ENCODE measurements around the gene AOAH.

The AOAH gene

DNA sequence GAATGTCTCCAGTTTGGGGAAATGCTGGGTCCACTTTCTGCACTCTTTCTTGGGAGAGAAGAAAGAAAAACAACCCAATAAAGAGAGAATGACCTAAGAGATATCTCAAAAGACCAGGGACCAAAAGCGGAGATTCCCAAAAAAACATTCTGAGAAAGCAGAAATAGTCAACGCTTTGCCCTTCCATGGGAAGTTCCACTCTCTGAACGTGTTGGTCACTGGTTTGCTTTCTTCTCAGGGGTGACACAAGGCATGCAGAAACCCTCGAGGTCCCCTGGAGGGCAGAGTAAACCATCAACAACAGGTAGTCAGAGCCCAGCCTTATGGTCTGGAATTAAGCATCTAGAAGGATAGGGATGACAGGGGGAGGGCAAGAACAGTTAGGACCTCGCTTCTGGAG lies 26.2 kb upstream of the AOAH start:
- Histone ChIP-seq H3K27me3 (ENCODE audit: control insufficient read depth in 1 of 2, insufficient read depth in 2 of 2, low read length in 2 of 2) (no peaks in the 10 kb centered on the region), H3K27ac (ENCODE audit: low read depth, low read length) (no peak overlapping the region), H3K4me3 (ENCODE audit: low read depth in 1 of 2, low read length in 2 of 2) (no peak overlapping the region), H3K9ac (ENCODE audit: low read length) (no peak overlapping the region), H3K4me1 (ENCODE audit: insufficient read depth, low read length) (no peaks in the 10 kb centered on the region), H3K9me3 (ENCODE audit: low read length) (no peaks in the 10 kb centered on the region), H3K36me3 (ENCODE audit: insufficient read depth, low read length) (no peaks in the 10 kb centered on the region)

DNA sequence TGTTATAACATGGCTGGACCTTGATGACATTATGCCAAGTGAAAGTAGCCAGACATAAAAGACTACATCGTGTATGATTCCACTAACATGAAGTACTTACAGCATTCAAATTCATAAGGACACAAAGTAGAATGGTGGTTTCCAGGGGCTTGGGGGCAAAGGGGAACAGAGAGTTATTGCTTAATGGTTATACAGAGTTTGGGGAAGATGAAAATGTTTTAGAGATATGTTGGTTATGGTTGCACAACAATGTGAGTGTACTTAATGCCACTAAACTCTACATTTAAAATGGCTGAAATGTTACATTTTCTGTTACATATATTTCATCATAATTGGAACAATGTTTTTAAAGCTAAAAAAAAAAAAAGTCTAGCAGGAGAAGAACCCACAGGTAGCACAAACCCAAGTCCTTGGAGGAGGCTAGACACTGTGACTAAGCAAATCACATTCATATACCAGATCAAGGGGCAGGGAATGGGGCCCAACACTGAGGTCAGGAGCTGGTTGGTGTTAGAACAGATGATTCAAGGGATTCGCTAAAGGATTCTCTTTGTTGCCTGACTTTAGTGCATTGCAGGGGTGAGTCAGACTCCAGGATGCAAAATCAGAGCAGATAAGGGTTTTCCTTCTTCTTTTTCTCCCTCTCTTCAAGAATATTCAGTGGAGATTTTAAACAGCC lies 25.1 kb upstream of the AOAH start:
- Histone ChIP-seq H3K27ac (ENCODE audit: low read depth, low read length) (no peak overlapping the region), H3K4me1 (ENCODE audit: insufficient read depth, low read length) (no peaks in the 10 kb centered on the region), H3K36me3 (ENCODE audit: insufficient read depth, low read length) (no peaks in the 10 kb centered on the region), H3K9ac (ENCODE audit: low read length) (no peak overlapping the region), H3K27me3 (ENCODE audit: control insufficient read depth in 1 of 2, insufficient read depth in 2 of 2, low read length in 2 of 2) (no peaks in the 10 kb centered on the region), H3K4me3 (ENCODE audit: low read depth in 1 of 2, low read length in 2 of 2) (no peak overlapping the region), H3K9me3 (ENCODE audit: low read length) (no peaks in the 10 kb centered on the region)

GRCh38 chr7:36748017-36748487 lies 23.8 kb upstream of the AOAH start:
- H3K9ac ChIP-seq (ENCODE audit: low read length): no peak overlapping the region
- H3K36me3 ChIP-seq (ENCODE audit: insufficient read depth, low read length): no peaks in the 10 kb centered on the region
- no peak overlapping the region for H3K4me3 ChIP-seq (ENCODE audit: low read depth in 1 of 2, low read length in 2 of 2)
- H3K4me1 ChIP-seq (ENCODE audit: insufficient read depth, low read length): no peaks in the 10 kb centered on the region
- no peaks in the 10 kb centered on the region for H3K9me3 ChIP-seq (ENCODE audit: low read length)
- no peaks in the 10 kb centered on the region for H3K27me3 ChIP-seq (ENCODE audit: control insufficient read depth in 1 of 2, insufficient read depth in 2 of 2, low read length in 2 of 2)
- no peak overlapping the region for H3K27ac ChIP-seq (ENCODE audit: low read depth, low read length)

DNA sequence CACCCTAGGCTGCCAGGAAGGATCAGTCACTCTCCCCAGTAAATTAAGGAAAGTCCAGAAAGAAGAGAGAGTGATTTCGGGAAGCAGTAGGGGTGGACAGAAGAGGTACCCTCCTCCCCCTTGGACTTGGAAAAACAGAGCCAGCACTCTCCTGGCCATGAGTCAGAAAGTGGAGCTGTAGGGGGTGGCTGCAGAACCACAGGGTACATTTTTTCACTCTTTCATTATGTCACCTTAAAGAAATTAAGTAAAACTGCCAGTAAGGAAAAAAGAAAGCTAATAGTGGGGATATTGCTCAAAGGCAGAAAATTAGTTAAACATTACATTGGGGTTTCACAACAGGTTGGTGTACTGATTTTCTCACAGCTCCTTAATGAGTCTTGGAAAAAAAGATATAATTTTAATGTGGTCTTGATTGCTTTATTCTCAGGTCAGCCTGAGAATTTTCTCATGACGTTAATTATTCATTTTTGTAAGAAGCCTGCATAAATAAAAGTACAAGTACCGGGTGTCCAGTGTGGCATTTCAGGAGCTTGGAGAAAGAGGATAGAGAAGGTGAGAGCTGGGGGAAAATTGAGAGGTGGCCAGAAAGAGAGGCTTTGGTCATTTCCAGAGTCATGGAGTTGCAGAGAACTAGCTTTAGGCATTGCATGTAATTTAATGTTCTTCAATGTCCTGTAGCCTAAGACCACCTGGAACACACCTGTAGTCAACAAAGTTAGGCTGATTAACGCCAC lies 23.2 kb upstream of the AOAH start:
- Histone ChIP-seq H3K4me1 (ENCODE audit: insufficient read depth, low read length) (no peaks in the 10 kb centered on the region), H3K27ac (ENCODE audit: low read depth, low read length) (no peak overlapping the region), H3K27me3 (ENCODE audit: control insufficient read depth in 1 of 2, insufficient read depth in 2 of 2, low read length in 2 of 2) (no peaks in the 10 kb centered on the region), H3K36me3 (ENCODE audit: insufficient read depth, low read length) (no peaks in the 10 kb centered on the region), H3K4me3 (ENCODE audit: low read depth in 1 of 2, low read length in 2 of 2) (no peak overlapping the region), H3K9me3 (ENCODE audit: low read length) (no peaks in the 10 kb centered on the region), H3K9ac (ENCODE audit: low read length) (no peak overlapping the region)

GRCh38 chr7:36746347-36746746 lies 22.1 kb upstream of the AOAH start:
- no peaks in the 10 kb centered on the region for H3K4me1 ChIP-seq (ENCODE audit: insufficient read depth, low read length)
- H3K36me3 ChIP-seq (ENCODE audit: insufficient read depth, low read length): no peaks in the 10 kb centered on the region
- H3K4me3 ChIP-seq (ENCODE audit: low read depth in 1 of 2, low read length in 2 of 2): no peak overlapping the region
- no peaks in the 10 kb centered on the region for H3K27me3 ChIP-seq (ENCODE audit: control insufficient read depth in 1 of 2, insufficient read depth in 2 of 2, low read length in 2 of 2)
- no peak overlapping the region for H3K9ac ChIP-seq (ENCODE audit: low read length)
- H3K9me3 ChIP-seq (ENCODE audit: low read length): no peaks in the 10 kb centered on the region
- no peak overlapping the region for H3K27ac ChIP-seq (ENCODE audit: low read depth, low read length)

DNA sequence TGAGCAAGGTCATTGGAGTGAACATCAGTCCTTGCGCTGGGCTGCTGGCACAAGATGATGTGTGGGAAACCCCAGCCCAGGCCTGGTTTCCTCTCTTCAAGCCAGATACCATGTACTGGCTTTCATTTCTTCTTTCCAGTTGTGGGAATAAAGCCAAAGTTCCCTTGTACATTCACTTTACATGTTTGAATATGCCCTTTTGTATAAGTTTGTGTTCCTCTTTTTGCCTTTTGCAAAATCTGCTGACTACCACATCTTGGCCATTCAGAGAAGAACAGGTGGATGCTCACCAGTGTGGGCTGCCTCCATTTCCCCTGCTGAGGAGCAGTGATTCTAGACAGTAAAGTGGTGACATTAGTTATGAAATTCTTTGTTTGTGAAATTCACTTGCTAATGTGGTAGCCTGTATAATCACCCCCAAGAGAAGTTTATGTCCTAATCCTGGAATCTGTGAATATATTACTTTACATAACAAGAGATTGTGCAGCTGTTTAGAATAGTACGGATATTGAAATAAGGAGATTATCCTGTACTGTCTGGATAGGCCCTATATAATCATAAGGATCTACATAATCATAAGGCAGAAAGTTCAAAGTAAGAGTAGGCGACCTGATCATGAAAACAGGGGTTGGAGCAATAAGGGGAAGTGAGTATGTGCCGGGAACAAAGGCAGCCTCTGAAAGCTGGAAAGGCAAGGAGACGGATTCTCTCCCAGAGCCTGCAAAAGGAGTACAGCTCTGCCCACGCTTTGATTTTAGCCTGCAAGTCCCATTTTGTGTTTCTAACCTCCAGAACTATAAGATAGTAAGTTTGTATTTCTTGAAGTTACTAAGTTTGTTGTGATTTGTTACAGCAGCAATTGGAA lies 18.8 kb upstream of the AOAH start:
- Histone ChIP-seq H3K9me3 (ENCODE audit: low read length) (no peaks in the 10 kb centered on the region), H3K9ac (ENCODE audit: low read length) (no peak overlapping the region), H3K36me3 (ENCODE audit: insufficient read depth, low read length) (no peaks in the 10 kb centered on the region), H3K27ac (ENCODE audit: low read depth, low read length) (no peak overlapping the region), H3K27me3 (ENCODE audit: control insufficient read depth in 1 of 2, insufficient read depth in 2 of 2, low read length in 2 of 2) (no peaks in the 10 kb centered on the region), H3K4me1 (ENCODE audit: insufficient read depth, low read length) (no peaks in the 10 kb centered on the region), H3K4me3 (ENCODE audit: low read depth in 1 of 2, low read length in 2 of 2) (no peak overlapping the region)

- H3K27me3 ChIP-seq (ENCODE audit: control insufficient read depth in 1 of 2, insufficient read depth in 2 of 2, low read length in 2 of 2): no peaks in the 10 kb centered on the region
- H3K4me1 ChIP-seq (ENCODE audit: insufficient read depth, low read length): no peaks in the 10 kb centered on the region
- H3K9me3 ChIP-seq (ENCODE audit: low read length): no peaks in the 10 kb centered on the region
- H3K4me3 ChIP-seq (ENCODE audit: low read depth in 1 of 2, low read length in 2 of 2): no peak overlapping the region
- H3K36me3 ChIP-seq (ENCODE audit: insufficient read depth, low read length): no peaks in the 10 kb centered on the region
- no peak overlapping the region for H3K9ac ChIP-seq (ENCODE audit: low read length)
- no peak overlapping the region for H3K27ac ChIP-seq (ENCODE audit: low read depth, low read length)
These were observed 17.6 kb upstream of the AOAH start for GRCh38 chr7:36741866-36742265.

DNA sequence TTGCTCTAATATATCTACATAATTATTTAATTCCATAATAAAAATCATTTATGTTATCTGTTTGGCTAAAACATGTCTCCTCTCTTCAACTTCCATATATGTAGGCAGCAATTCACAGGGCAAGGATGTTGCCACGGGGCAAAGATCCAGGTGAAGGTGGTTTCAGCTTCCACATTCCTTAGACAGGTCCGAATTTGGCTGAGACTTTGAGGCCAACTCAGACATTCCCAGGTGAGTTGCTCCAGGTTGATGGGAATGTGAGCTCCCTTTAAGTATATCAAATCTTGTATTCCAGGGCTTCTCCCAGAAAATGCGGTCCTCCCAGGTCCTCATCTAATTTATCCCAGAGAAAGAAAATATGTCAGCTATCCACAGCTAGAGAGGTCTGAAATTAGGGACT lies 15.1 kb upstream of the AOAH start:
- H3K4me3 ChIP-seq (ENCODE audit: low read depth in 1 of 2, low read length in 2 of 2): no peak overlapping the region
- H3K4me1 ChIP-seq (ENCODE audit: insufficient read depth, low read length): no peaks in the 10 kb centered on the region
- no peak overlapping the region for H3K27ac ChIP-seq (ENCODE audit: low read depth, low read length)
- H3K9ac ChIP-seq (ENCODE audit: low read length): no peak overlapping the region
- no peaks in the 10 kb centered on the region for H3K36me3 ChIP-seq (ENCODE audit: insufficient read depth, low read length)
- no peaks in the 10 kb centered on the region for H3K9me3 ChIP-seq (ENCODE audit: low read length)
- no peaks in the 10 kb centered on the region for H3K27me3 ChIP-seq (ENCODE audit: control insufficient read depth in 1 of 2, insufficient read depth in 2 of 2, low read length in 2 of 2)

- Histone ChIP-seq H3K27ac (ENCODE audit: low read depth, low read length) (no peak overlapping the region), H3K4me3 (ENCODE audit: low read depth in 1 of 2, low read length in 2 of 2) (no peak overlapping the region), H3K9me3 (ENCODE audit: low read length) (no peaks in the 10 kb centered on the region), H3K36me3 (ENCODE audit: insufficient read depth, low read length) (no peaks in the 10 kb centered on the region), H3K4me1 (ENCODE audit: insufficient read depth, low read length) (no peaks in the 10 kb centered on the region), H3K27me3 (ENCODE audit: control insufficient read depth in 1 of 2, insufficient read depth in 2 of 2, low read length in 2 of 2) (no peaks in the 10 kb centered on the region), H3K9ac (ENCODE audit: low read length) (no peak overlapping the region)
These were observed 12.6 kb upstream of the AOAH start for GRCh38 chr7:36736899-36737211.

DNA sequence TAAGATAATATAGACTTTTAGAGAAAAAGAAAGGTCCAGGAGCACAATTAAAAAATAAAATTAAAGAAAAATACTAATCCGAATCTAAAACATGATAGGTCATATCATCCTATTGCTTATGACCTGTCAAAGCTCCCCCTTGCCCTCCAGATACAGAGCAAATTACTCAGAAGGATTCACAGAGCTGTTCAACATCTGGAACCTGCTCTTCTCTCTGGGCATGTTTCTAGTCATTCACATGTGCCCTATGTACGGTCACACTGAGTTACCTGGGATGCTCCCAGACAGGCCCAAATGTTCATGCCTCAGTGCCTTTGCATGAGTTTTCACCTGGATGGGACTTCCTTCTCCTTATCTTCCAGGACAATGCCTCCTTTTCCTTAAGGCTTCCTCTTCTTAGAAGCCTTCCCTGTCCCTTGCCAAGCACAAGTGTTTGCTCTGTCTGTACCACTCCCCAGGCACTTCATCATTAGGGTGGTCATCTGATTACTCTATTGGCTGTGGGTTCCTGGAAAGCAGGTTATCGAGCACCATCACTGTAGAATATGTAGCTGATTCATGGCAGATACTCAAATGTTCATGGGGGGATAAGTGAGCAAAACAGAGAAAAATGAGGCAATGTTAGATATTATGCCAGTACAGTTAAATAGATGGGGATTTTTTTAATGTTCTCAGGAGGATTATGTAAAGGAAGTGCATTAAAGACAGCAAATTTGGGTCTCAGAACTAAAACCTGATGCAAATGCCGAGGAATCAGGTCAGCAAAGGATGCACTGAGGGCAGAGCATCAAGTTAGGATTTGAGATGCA lies 12.0 kb upstream of the AOAH start:
- H3K9ac ChIP-seq (ENCODE audit: low read length): no peak overlapping the region
- no peaks in the 10 kb centered on the region for H3K36me3 ChIP-seq (ENCODE audit: insufficient read depth, low read length)
- no peak overlapping the region for H3K27ac ChIP-seq (ENCODE audit: low read depth, low read length)
- no peaks in the 10 kb centered on the region for H3K4me1 ChIP-seq (ENCODE audit: insufficient read depth, low read length)
- H3K27me3 ChIP-seq (ENCODE audit: control insufficient read depth in 1 of 2, insufficient read depth in 2 of 2, low read length in 2 of 2): no peaks in the 10 kb centered on the region
- H3K4me3 ChIP-seq (ENCODE audit: low read depth in 1 of 2, low read length in 2 of 2): no peak overlapping the region
- no peaks in the 10 kb centered on the region for H3K9me3 ChIP-seq (ENCODE audit: low read length)

DNA sequence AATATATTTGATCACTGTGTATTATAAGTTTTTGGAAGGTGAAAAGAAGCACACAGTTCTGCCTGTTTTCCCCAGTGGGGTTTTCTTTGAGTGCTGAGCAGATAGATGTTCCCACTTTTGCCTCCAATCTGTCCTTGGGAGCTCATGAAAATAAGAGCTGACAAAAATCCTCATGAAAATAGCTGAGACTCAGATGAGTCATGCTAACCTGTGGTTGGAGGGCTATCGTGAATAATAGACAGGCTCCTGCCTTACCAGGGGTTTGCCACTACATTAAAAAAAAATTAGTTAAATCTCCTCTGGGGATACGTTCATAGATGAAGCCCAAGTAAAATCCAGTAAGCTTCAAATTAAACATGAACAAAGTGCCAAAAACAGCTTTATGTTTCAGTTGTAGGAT lies 10.9 kb upstream of the AOAH start:
- H3K9me3 ChIP-seq (ENCODE audit: low read length): no peaks in the 10 kb centered on the region
- no peaks in the 10 kb centered on the region for H3K27me3 ChIP-seq (ENCODE audit: control insufficient read depth in 1 of 2, insufficient read depth in 2 of 2, low read length in 2 of 2)
- H3K4me1 ChIP-seq (ENCODE audit: insufficient read depth, low read length): no peaks in the 10 kb centered on the region
- no peaks in the 10 kb centered on the region for H3K36me3 ChIP-seq (ENCODE audit: insufficient read depth, low read length)
- H3K27ac ChIP-seq (ENCODE audit: low read depth, low read length): no peak overlapping the region
- no peak overlapping the region for H3K4me3 ChIP-seq (ENCODE audit: low read depth in 1 of 2, low read length in 2 of 2)
- H3K9ac ChIP-seq (ENCODE audit: low read length): no peak overlapping the region
